Brain pericyte (primary cell): Measurements from ENCODE around the gene TCF7L2.
A peak's percentile ranks its signal among the peaks of the same experiment; 100 is the strongest.

Experiments used
- DNase-seq: peaks from one replicate; pipeline ENCODE4 v3.0.0-alpha.2; 2012; ENCODE audit warnings: low read depth, low spot score

TCF7L2 gene

GRCh38 chr10:112946649-112947048 lies 3.4 kb upstream of the TCF7L2 start:
- no peak for DNase-seq

GRCh38 chr10:112948196-112948595 lies 1.9 kb upstream of the TCF7L2 start:
- no peak for DNase-seq

GRCh38 chr10:112949143-112949823 lies 764 bp upstream of the TCF7L2 start:
- DNase-seq: no peak

- DNase-seq: no peak
These were observed 789 bp downstream of the TCF7L2 start for GRCh38 chr10:112950714-112951358.

GRCh38 chr10:112951359-112952281 lies 1.6 kb downstream of the TCF7L2 start:
- DNase-seq: peak; percentile 65

- DNase-seq: no peak
These were observed 2.5 kb downstream of the TCF7L2 start for GRCh38 chr10:112952282-112953173.

GRCh38 chr10:112953174-112954159 lies 3.4 kb downstream of the TCF7L2 start:
- no peak for DNase-seq

- no peak for DNase-seq
These were observed 5.0 kb downstream of the TCF7L2 start for GRCh38 chr10:112954974-112955581.

GRCh38 chr10:112955582-112956421 lies 5.8 kb downstream of the TCF7L2 start:
- DNase-seq: no peak

GRCh38 chr10:112956631-112957350 lies 6.7 kb downstream of the TCF7L2 start:
- no peak for DNase-seq

- no peak for DNase-seq
These were observed 7.6 kb downstream of the TCF7L2 start for GRCh38 chr10:112957640-112958092.

- DNase-seq: peak; percentile 50
These were observed 8.4 kb downstream of the TCF7L2 start for GRCh38 chr10:112958275-112958995.

- DNase-seq: no peak
These were observed 9.3 kb downstream of the TCF7L2 start for GRCh38 chr10:112959207-112959838.

- no peak for DNase-seq
These were observed 10.2 kb downstream of the TCF7L2 start for GRCh38 chr10:112960151-112960681.

- DNase-seq: no peak
These were observed 11.6 kb downstream of the TCF7L2 start for GRCh38 chr10:112961609-112962008.

GRCh38 chr10:112962343-112962742 lies 12.3 kb downstream of the TCF7L2 start:
- no peak for DNase-seq

GRCh38 chr10:112963835-112964234 lies 13.8 kb downstream of the TCF7L2 start:
- DNase-seq: no peak
